Calu3 (cell line): ENCODE data around the gene LCA5L. TPM values are rescaled to one million over a fixed set of nuclear protein-coding genes. Genes with fewer than 3 reads are reported as not detected.
A peak's percentile ranks its signal among the peaks of the same experiment; 100 is the strongest.
"Not testable (repeated sequence)": the region's sequence is repeated elsewhere in the genome, so short reads cannot be mapped to it uniquely, and the experiment has no call there.

ENCODE experiments used
- BruUV-seq: library from RNA; stranded (reverse); fragments of 400-500 nt; replicated peaks from 2 replicates; lab custom pipeline; 2021; lab: Mats Ljungman, UMichigan
- CTCF ChIA-PET: fragments of 300-600 bp; sonication (Branson Sonifier 250); formaldehyde crosslinking; loops from one replicate; lab custom pipeline; 2022; ENCODE audit warnings: antibody characterized with exemption; lab: Charles Lee
- DNase-seq: peaks from one replicate; pipeline ENCODE4 v3.0.0; 2022
- H3K27ac Mint-ChIP-seq: one replicate; pipeline ENCODE4 v1.8.0; 2022; ENCODE audit warnings: mixed read lengths; ENCODE audit not compliant: unreplicated experiment
- H3K27me3 Mint-ChIP-seq: one replicate; pipeline ENCODE4 v1.8.0; 2022; ENCODE audit warnings: mixed read lengths; ENCODE audit not compliant: unreplicated experiment
- H3K36me3 Mint-ChIP-seq: one replicate; pipeline ENCODE4 v1.8.0; 2022; ENCODE audit warnings: mild to moderate bottlenecking, moderate library complexity, mixed read lengths; ENCODE audit not compliant: insufficient read depth, unreplicated experiment
- H3K4me1 Mint-ChIP-seq: one replicate; pipeline ENCODE4 v1.8.0; 2022; ENCODE audit warnings: mild to moderate bottlenecking, low read depth, mixed read lengths; ENCODE audit not compliant: unreplicated experiment
- H3K4me3 Mint-ChIP-seq: one replicate; pipeline ENCODE4 v1.8.0; 2022; ENCODE audit warnings: mild to moderate bottlenecking, low read depth, moderate library complexity, mixed read lengths; ENCODE audit not compliant: unreplicated experiment
- H3K9me3 Mint-ChIP-seq: one replicate; pipeline ENCODE4 v1.8.0; 2022; ENCODE audit warnings: low read depth, mixed read lengths; ENCODE audit not compliant: unreplicated experiment
- intact Hi-C: fragments of 100-400 bp; cut with micrococcal nuclease; formaldehyde crosslinking; loops from one replicate; pipeline ENCODE4 v1.10.0; 2022; ENCODE audit not compliant: unreplicated experiment
- total RNA-seq: library from RNA; stranded (reverse); gene quantifications from 2 replicates; pipeline ENCODE4 v1.2.3, GENCODE V29; 2022
- TF ChIP-seq, protein P1 (sequence below): fragments of 200-600 bp; IDR thresholded peaks from one replicate; pipeline ENCODE4 v1.8.0; 2022; ENCODE audit warnings: antibody characterized with exemption; ENCODE audit not compliant: unreplicated experiment

LCA5L gene
- total RNA-seq, 1 experiment from 2014 or later: 1.7 TPM

DNA sequence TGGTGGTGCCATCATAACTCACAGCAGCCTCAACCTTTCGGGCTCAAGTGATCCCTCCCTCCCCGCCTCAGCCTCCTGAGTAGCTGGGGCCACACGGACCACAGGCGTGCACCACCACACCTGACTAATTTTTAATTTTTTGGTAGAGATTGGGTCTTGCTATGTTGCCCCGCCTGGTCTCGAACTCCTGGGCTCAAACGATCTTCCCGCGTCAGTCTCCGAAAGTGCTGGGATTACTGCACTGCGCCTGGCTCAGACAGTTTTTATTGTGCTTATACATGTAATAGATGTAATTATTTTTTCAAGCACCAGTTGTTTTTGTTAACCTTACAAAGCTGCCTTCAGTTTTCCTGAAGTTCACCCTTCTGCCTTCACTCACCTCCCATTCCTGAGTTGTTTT, 58.7 kb downstream of the LCA5L start:
- no peaks in the 10 kb centered on the region for H3K9me3 Mint-ChIP-seq
- H3K4me1 Mint-ChIP-seq: peaks cover 8% of the 10 kb centered on the region
- DNase-seq: no peak
- peak overlapping the region; percentile 74 for H3K4me3 Mint-ChIP-seq
- TF ChIP-seq, protein P1, sequence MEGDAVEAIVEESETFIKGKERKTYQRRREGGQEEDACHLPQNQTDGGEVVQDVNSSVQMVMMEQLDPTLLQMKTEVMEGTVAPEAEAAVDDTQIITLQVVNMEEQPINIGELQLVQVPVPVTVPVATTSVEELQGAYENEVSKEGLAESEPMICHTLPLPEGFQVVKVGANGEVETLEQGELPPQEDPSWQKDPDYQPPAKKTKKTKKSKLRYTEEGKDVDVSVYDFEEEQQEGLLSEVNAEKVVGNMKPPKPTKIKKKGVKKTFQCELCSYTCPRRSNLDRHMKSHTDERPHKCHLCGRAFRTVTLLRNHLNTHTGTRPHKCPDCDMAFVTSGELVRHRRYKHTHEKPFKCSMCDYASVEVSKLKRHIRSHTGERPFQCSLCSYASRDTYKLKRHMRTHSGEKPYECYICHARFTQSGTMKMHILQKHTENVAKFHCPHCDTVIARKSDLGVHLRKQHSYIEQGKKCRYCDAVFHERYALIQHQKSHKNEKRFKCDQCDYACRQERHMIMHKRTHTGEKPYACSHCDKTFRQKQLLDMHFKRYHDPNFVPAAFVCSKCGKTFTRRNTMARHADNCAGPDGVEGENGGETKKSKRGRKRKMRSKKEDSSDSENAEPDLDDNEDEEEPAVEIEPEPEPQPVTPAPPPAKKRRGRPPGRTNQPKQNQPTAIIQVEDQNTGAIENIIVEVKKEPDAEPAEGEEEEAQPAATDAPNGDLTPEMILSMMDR: no peak
- intact Hi-C loops: loop anchor here (10.0 kb wide), 1 partner anchor 72 kb away; the partner anchor contains the start of gene BRWD1
- CTCF ChIA-PET: interaction anchor here (1.1 to 1.6 kb wide), 3 partner anchors 13 to 55 kb away, joined by 3 to 20 read pairs (median 8); no protein-coding TSS in a partner anchor
- no peak overlapping the region for H3K27ac Mint-ChIP-seq
- H3K27me3 Mint-ChIP-seq: no peaks in the 10 kb centered on the region
- H3K36me3 Mint-ChIP-seq: peaks cover 26% of the 10 kb centered on the region
- BruUV-seq: no TSS peak

DNA sequence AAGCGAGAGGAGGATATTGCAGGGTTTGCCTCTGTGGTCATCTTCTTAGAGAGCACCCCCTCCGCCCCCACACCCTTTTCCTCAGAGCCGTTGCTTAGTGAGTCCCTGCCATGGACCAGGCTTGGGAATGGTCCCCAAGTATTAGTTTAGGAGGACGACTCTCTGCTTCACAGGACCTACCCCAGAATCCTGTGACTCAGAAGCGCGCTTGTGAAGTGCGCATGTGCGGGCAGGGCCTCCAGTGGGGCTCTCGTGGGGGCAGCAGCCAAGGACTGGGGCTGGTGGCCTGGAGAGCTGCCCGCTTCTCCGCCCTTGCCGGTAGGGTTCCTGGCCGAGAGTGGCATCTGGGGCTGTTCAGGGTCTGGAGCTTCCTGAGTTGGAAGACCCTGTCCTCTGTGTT, 59.4 kb downstream of the LCA5L start:
- BruUV-seq: no TSS peak
- H3K9me3 Mint-ChIP-seq: no peaks in the 10 kb centered on the region
- TF ChIP-seq, protein P1: no peak
- no peak overlapping the region for H3K27ac Mint-ChIP-seq
- intact Hi-C loops: loop anchor here (10.0 kb wide), 1 partner anchor 71 kb away; the partner anchor contains the start of gene BRWD1
- peak; percentile 14 for DNase-seq
- peaks cover 23% of the 10 kb centered on the region for H3K36me3 Mint-ChIP-seq
- peaks cover 8% of the 10 kb centered on the region for H3K4me1 Mint-ChIP-seq
- H3K4me3 Mint-ChIP-seq: peak overlapping the region; percentile 17
- no peaks in the 10 kb centered on the region for H3K27me3 Mint-ChIP-seq
- CTCF ChIA-PET: no interaction called here

DNA sequence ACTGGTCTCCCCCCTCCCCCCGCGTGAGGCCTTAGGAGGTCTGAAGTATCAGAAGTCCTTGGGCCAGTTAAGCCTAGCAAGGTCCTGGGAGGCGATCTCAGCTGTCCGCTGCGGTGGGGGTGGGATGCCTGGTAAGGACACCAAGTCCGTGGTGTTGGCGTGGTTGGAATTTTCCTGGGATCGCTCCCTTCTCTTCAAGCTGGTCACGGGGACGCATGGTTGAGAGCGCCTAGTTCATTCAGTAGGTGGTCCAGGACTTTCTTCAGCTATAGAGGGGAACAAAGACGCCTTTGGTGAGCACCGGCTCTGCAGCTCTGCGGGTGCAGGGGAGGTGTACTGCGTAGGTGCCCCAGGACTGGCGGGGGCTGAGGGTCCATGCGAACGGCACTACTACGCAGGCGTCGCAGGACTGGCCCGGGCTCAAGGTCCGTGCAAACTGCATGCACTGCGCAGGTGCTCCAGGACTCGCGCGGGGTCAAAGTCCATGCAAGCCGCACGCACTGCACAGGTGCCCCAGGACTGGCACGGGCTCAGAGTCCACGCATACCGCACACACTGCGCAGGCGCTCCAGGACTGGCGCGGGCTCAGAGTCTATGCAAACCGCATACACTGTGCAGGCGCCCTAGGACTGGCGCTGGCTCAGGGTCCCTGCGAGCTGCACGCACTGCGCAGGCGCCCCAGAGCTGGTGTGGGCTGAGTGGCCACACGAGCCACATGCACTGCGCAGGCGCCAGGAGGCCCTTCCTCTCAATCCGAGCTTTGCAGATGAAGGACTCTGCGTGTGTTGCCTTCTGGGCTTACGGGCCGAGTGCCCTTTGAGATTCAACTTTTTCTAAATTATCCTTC, 60.1 kb downstream of the LCA5L start:
- H3K4me1 Mint-ChIP-seq: peaks cover 8% of the 10 kb centered on the region
- peaks cover 23% of the 10 kb centered on the region for H3K36me3 Mint-ChIP-seq
- intact Hi-C loops: loop anchor here (10.0 kb wide), 1 partner anchor 71 kb away; the partner anchor contains the start of gene BRWD1
- H3K9me3 Mint-ChIP-seq: no peaks in the 10 kb centered on the region
- peak overlapping the region; percentile 17 for H3K4me3 Mint-ChIP-seq
- TF ChIP-seq, protein P1: no peak
- DNase-seq: peak; percentile 68
- H3K27me3 Mint-ChIP-seq: no peaks in the 10 kb centered on the region
- BruUV-seq: no TSS peak
- CTCF ChIA-PET: no interaction called here
- no peak overlapping the region for H3K27ac Mint-ChIP-seq

DNA sequence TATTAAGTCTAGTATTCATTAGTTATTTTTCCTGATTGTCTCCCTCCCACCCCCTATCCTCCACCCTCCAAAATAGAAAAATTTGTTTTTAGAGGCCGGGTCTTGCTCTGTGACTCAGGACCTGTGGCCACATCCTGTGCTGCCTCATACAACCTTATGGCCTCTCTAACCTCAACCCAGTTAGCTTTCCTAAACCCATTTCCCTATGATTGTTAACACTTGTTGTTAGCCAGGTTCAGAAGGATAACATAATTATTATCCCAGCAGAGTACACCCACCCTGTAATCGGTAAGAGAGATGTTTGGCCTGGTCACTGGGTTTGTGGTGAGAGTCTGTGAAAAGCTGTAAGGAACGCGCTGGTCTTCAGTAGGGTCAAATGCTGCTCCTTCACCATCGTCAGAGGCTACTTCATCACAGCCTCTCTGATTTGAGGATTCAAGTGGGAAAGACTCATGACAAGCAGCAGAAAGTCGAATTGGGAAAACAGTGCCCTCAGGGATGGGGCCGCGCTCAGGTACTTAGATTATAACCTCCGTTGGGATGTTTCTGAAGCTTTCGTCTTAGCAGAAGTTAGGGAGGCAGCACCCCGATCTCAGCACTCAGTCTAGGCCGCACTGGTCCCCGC, 60.8 kb downstream of the LCA5L start:
- intact Hi-C loops: loop anchor here (10.0 kb wide), 1 partner anchor 70 kb away; the partner anchor contains the start of gene BRWD1
- no peak overlapping the region for H3K27ac Mint-ChIP-seq

DNA sequence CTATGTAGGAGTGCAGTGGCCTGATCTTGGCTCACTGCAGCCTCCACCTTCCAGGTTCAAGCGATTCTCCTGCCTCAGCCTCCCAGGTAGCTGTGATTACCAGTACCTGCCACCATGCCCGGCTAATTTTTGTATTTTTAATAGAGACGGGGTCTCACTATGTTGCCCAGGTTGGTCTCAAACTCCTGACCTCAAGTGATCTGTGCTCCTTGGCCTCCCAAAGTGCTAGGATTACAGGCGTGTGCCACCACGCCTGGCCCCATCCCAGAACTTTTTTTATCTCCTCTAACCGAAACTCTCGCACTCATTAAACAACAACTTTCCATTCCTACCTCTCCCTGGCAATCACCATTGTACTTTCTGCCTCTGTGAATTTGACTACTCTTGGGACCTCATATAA, 63.5 kb downstream of the LCA5L start:
- CTCF ChIA-PET: interaction anchor here (0.7 kb wide), 1 partner anchor 1145 kb away, joined by 3 read pairs; no protein-coding TSS in a partner anchor
- BruUV-seq, H3K27ac Mint-ChIP-seq, H3K4me3 Mint-ChIP-seq, H3K4me1 Mint-ChIP-seq, H3K9me3 Mint-ChIP-seq, H3K36me3 Mint-ChIP-seq, H3K27me3 Mint-ChIP-seq, DNase-seq: not testable (repeated sequence)
- intact Hi-C loops: loop anchor here (10.0 kb wide), 1 partner anchor 67 kb away; the partner anchor contains the start of gene BRWD1

More for the DNA sequence above, 60.8 kb downstream of the LCA5L start:
- Mint-ChIP-seq H3K36me3 (peaks cover 23% of the 10 kb centered on the region), H3K4me3 (no peak overlapping the region), H3K9me3 (no peaks in the 10 kb centered on the region), H3K27me3 (no peaks in the 10 kb centered on the region), H3K4me1 (peaks cover 8% of the 10 kb centered on the region)
- CTCF ChIA-PET: interaction anchor here (0.5 kb wide), 1 partner anchor 15 kb away, joined by 11 read pairs; no protein-coding TSS in a partner anchor
- no TSS peak for BruUV-seq
- DNase-seq: no peak
- TF ChIP-seq, protein P1: no peak
